ENCODE results near the gene KLHL36.
"Not testable (repeated sequence)": the region's sequence is repeated elsewhere in the genome, so short reads cannot be mapped to it uniquely, and the experiment has no call there.

The KLHL36 gene

DNA sequence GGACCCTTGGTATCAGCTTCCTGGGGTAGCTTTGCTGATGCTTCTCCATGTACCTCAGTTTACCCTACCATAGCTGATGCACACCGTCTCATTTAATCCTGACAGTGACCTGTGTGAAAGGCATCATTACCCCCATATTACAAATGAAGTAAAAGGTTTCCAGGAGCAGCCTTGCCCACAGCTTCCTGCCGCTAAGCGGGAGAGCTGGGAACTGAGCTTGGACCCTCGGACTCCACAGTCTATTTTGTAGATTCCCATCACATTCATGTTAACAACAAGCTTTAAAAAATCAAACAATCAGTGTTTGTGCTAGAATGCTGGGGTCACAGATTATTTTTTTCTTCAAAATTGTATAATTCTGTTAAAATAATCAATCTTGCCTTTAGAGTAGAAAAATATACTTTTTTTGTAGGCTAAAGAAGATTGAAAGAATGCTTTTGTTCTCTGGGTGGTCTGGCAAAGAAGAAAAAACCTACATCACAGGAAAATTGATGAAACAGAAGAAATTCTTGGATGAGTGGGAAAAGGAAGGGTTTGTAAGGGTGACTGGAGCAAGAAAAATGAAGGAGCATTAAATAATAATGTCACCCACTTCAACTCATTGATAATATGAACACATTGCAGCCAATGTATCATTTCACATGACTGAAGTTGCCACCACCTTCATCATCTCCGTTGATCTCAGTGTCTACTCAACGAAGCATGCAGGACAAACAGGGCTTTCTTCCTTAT lies 41.9 kb downstream of the KLHL36 start:
- TF ChIP-seq CTCF (IDR thresholded peaks at IDR 0.05; ENCODE audit: low read depth, low read length, missing control alignments): no peak

DNA sequence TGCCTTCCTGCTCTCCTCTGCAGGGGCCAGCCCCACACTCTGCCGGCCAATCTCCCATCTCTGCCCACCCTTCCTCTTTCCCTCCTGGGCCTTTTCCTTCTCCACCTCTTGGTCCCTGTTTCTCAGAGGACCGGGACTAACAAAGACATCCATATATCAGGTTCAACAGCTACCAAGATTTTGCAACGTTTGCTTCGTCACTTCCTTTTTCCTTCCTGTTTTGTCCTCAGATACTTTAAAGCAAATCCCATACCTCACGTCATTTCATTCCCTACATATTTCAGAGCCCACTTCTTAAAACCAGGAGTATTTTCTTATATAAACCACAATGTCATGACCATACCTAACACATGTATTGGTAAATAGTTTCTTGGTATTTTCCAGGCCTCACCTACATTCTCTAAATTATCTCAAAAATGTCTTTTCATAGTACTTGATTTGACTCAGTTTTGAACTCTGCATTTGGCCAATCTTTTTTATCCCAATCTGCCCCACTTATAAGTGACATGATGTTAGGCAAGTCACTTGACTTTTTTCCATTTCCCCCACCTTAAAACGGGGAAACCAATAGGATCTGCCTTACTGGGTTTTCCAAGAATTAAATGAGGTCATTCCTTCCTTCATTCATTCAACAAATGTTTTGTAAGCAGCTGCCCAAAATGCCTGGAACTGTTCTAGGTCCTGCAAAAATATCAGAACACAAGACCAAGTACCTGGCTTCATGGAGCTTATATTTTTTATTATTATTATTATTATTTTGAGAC lies 44.3 kb downstream of the KLHL36 start:
- H3K4me3 ChIP-seq (replicated peaks; ENCODE audit: low read depth, low read length): no peak overlapping the region
- DNase-seq (ENCODE audit: extremely low read depth, low read depth): no peak
- TF ChIP-seq CTCF (IDR thresholded peaks at IDR 0.05; ENCODE audit: low read depth, low read length, missing control alignments): no peak

More for the DNA sequence above, 41.9 kb downstream of the KLHL36 start:
- no peak overlapping the region for H3K4me3 ChIP-seq (replicated peaks; ENCODE audit: low read depth, low read length)
- DNase-seq (ENCODE audit: extremely low read depth, low read depth): no peak

- not testable (repeated sequence) for H3K4me3 ChIP-seq (replicated peaks; ENCODE audit: low read depth, low read length); DNase-seq (ENCODE audit: extremely low read depth, low read depth)
These were observed 45.6 kb downstream of the KLHL36 start for GRCh38 chr16:84693869-84694268.

GRCh38 chr16:84694980-84695379 lies 46.7 kb downstream of the KLHL36 start:
- no peak overlapping the region for H3K4me3 ChIP-seq (replicated peaks; ENCODE audit: low read depth, low read length)
- TF ChIP-seq CTCF (IDR thresholded peaks at IDR 0.05; ENCODE audit: low read depth, low read length, missing control alignments): no peak

DNA sequence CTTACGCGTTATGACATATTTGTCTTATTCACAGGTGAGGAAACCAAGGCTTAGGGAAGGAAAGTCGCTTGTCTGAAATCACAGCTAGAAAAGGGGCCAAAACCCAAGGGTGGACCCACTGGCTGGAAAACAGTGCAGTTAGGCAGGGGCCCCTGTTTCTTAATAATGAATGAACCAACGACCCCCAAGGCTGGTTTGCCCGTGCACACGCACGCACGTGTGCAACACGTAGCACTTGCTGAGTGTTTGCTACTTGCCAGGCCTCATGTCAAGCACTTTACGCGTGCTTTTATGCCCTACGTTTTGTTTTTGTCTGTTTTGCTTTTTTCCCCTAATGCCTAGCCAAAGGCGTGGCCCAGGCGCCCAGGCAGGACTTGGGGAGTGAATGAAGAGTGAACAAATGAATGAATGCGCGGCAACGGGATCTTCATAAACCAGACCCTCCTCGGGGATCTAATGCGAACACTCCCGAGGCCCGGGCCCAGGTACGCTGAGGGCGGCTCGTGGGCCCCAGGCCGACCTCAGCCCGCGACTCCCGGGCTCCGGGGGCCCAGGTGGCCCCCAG lies 50.9 kb downstream of the KLHL36 start:
- H3K4me3 ChIP-seq (replicated peaks; ENCODE audit: low read depth, low read length): peak overlapping the region; percentile 83
- TF ChIP-seq CTCF (IDR thresholded peaks at IDR 0.05; ENCODE audit: low read depth, low read length, missing control alignments): no peak
- no peak for DNase-seq (ENCODE audit: extremely low read depth, low read depth)

More at GRCh38 chr16:84694980-84695379, 46.7 kb downstream of the KLHL36 start:
- no peak for DNase-seq (ENCODE audit: extremely low read depth, low read depth)

DNA sequence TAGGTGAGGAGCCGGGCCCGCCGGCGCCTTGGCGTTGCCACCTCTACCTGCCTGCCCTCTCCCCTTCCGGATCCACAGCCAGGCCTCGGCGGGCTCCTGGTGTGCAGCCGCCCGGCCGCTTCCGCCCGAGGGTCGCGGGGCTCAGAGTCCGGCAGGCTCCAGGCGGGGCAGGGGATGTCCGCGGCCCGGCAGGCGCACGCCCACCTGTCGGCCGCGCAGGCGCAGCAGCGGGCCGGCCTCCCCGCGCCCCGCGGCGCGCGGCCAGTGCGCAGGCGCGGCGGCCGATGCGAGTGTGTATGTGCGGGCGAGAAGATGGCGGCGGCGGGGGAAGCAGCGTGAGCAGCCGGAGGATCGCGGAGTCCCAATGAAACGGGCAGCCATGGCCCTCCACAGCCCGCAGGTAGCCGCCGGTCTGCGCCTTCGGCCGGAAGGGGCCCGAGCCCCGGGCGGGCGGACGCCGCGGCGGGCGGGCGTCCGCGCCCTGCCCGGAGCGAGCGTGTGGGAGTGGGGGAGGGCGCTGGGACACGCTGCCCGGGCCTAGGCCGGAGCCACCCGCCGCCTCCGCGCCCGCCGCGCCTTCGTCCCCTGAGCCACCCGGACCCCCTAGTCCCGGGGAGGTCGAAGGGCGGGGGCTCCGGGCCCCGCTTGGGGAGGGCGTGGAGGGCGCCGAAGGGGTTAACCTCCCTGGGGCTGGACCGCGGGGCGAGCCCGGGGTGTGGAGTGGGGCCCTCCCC lies 51.6 kb downstream of the KLHL36 start, which contains the start of gene USP10:
Gene USP10 (plus strand): TSS at position 289 of the 734 bp plus-strand sequence. CDS start 91 bp downstream, at position 380.
- peak within 1 kb of the TSS; percentile 83 for H3K4me3 ChIP-seq (replicated peaks; ENCODE audit: low read depth, low read length)
- no peak for DNase-seq (ENCODE audit: extremely low read depth, low read depth)

More for the DNA sequence above, 51.6 kb downstream of the KLHL36 start, which contains the start of gene USP10:
- no peak for TF ChIP-seq CTCF (IDR thresholded peaks at IDR 0.05; ENCODE audit: low read depth, low read length, missing control alignments)
